B cell (primary cell): Measurements from ENCODE around the gene MAP4K1. TPM values are rescaled to one million over a fixed set of nuclear protein-coding genes. Genes with fewer than 3 reads are reported as not detected.

Experiments
- ATAC-seq: fragments of 200-7000 bp; cut with Tn5 transposase; one replicate; pipeline ENCODE4 v1.10.0; 2021; ENCODE audit warnings: low read depth, mild to moderate bottlenecking, moderate number of reproducible peaks, moderate library complexity
- CTCF ChIA-PET: fragments of 350-600 bp; sonication (Branson Sonifier 250); formaldehyde crosslinking; loops from one replicate; lab custom pipeline; 2021; ENCODE audit warnings: antibody characterized with exemption, inconsistent platforms; lab: Charles Lee
- POLR2A ChIA-PET: fragments of 350-600 bp; sonication (Branson Sonifier 250); formaldehyde crosslinking; loops from one replicate; lab custom pipeline; 2021; ENCODE audit warnings: antibody characterized with exemption; lab: Charles Lee
- DNase-seq: peaks from one replicate; pipeline ENCODE4 v3.0.0; 2013
- H2AFZ ChIP-seq: 2 replicates; pipeline ENCODE4 v1.6.1; 2012; ENCODE audit warnings: mild to moderate bottlenecking, low read depth, low read length; ENCODE audit not compliant: insufficient read depth, poor library complexity, severe bottlenecking
- H3K27ac ChIP-seq, 2 donors: 1 replicate in 1 of 2; 2 replicates in 1 of 2; pipeline ENCODE4 v1.5.1; 2012 to 2013; ENCODE audit warnings: low read length in 2 of 2, mild to moderate bottlenecking in 2 of 2, moderate library complexity in 1 of 2
- H3K27me3 ChIP-seq, 4 experiments: fragments of 200-600 bp in 1 of 4; sonication (generic) in 1 of 4; replicated peaks in 1 of 4; 1 replicate in 2 of 4; 2 replicates in 2 of 4; pipeline versions ENCODE4 v1.6.1 to v1.7.0; 2013 to 2016; ENCODE audit warnings: low read length in 3 of 4, mild to moderate bottlenecking in 2 of 4, mixed read lengths in 1 of 4, moderate library complexity in 1 of 4; ENCODE audit not compliant: insufficient read depth in 4 of 4, control insufficient read depth in 3 of 4; ENCODE audit errors: control extremely low read depth in 1 of 4
- H3K36me3 ChIP-seq, 2 experiments: replicated peaks in 1 of 2; 1 replicate in 1 of 2; 2 replicates in 1 of 2; pipeline versions ENCODE4 v1.6.1 to v1.7.1; 2013; ENCODE audit warnings: low read length in 1 of 2; ENCODE audit not compliant: insufficient read depth in 2 of 2, control insufficient read depth in 1 of 2; ENCODE audit errors: control extremely low read depth in 1 of 2, extremely low read depth in 1 of 2
- H3K4me1 ChIP-seq, 2 donors: fragments of 200-600 bp in 1 of 2; sonication (generic) in 1 of 2; 1 replicate in 1 of 2; 2 replicates in 1 of 2; pipeline versions ENCODE4 v1.5.1 to v1.6.1; 2013 to 2017; ENCODE audit warnings: low read length in 2 of 2; ENCODE audit not compliant: control insufficient read depth in 2 of 2, insufficient read depth in 2 of 2
- H3K4me2 ChIP-seq: replicated peaks from 2 replicates; pipeline ENCODE3; 2012; ENCODE audit warnings: mild to moderate bottlenecking, low read depth, low read length; ENCODE audit not compliant: poor library complexity, severe bottlenecking
- H3K4me3 ChIP-seq, 5 experiments: fragments of 200-600 bp in 1 of 5; sonication (generic) in 1 of 5; 1 replicate in 3 of 5; 2 replicates in 2 of 5; pipeline versions ENCODE4 v1.5.1 to v1.7.0; 2011 to 2016; ENCODE audit warnings: low read length in 4 of 5, mild to moderate bottlenecking in 4 of 5, low read depth in 2 of 5, control low read depth in 1 of 5, moderate library complexity in 1 of 5; ENCODE audit not compliant: insufficient read depth in 1 of 5; ENCODE audit errors: control extremely low read depth in 1 of 5, extremely low read depth in 1 of 5
- H3K79me2 ChIP-seq: fragments of 200-600 bp; sonication (generic); one replicate; pipeline ENCODE4 v1.6.0; 2016; ENCODE audit warnings: low read length; ENCODE audit not compliant: control insufficient read depth, insufficient read depth
- H3K9ac ChIP-seq: fragments of 200-600 bp; sonication (generic); 2 replicates; pipeline ENCODE4 v1.6.1; 2017; ENCODE audit warnings: mild to moderate bottlenecking, low read length, moderate library complexity
- H3K9me3 ChIP-seq, 3 donors: one replicate each; pipeline versions ENCODE4 v1.6.1 to v1.7.1; 2013; ENCODE audit warnings: low read length in 2 of 3; ENCODE audit not compliant: control insufficient read depth in 2 of 3, insufficient read depth in 1 of 3; ENCODE audit errors: control extremely low read depth in 1 of 3
- H4K20me1 ChIP-seq: 2 replicates; pipeline ENCODE4 v1.6.0; 2012; ENCODE audit warnings: mild to moderate bottlenecking, low read length; ENCODE audit not compliant: insufficient read depth, control insufficient read depth, poor library complexity, severe bottlenecking
- H3K27ac Mint-ChIP-seq: one replicate; pipeline ENCODE4 v1.8.0; 2021; ENCODE audit warnings: mixed read lengths
- H3K27me3 Mint-ChIP-seq: one replicate; pipeline ENCODE4 v1.8.0; 2021; ENCODE audit warnings: mixed read lengths
- H3K4me1 Mint-ChIP-seq: one replicate; pipeline ENCODE4 v1.8.0; 2021; ENCODE audit warnings: mixed read lengths
- H3K4me3 Mint-ChIP-seq: one replicate; pipeline ENCODE4 v1.8.0; 2021; ENCODE audit warnings: mixed read lengths
- H3K9me3 Mint-ChIP-seq: one replicate; pipeline ENCODE4 v1.8.0; 2022; ENCODE audit warnings: mixed read lengths; ENCODE audit not compliant: insufficient read depth
- CTCF ChIP-seq: fragments of 200-600 bp; IDR thresholded peaks from one replicate; pipeline ENCODE4 v1.8.0; 2022; ENCODE audit warnings: antibody characterized with exemption, mild to moderate bottlenecking
- EZH2 ChIP-seq: IDR thresholded peaks from 2 replicates; pipeline ENCODE4 v1.6.1; 2012; ENCODE audit warnings: borderline replicate concordance, low read depth, mild to moderate bottlenecking, moderate library complexity, low read length; ENCODE audit not compliant: insufficient read depth, poor library complexity, severe bottlenecking
- WGBS: methylation state at CpG from one replicate; pipeline ENCODE4 v1.1.5; 2013; ENCODE audit warnings: missing lambda C conversion rate; ENCODE audit not compliant: insufficient coverage; 5-methylcytosine and 5-hydroxymethylcytosine counted together
- intact Hi-C: fragments of 100-400 bp; cut with micrococcal nuclease; formaldehyde crosslinking; loops from one replicate; pipeline ENCODE4 v1.10.0; 2022
- polyA plus RNA-seq: library from polyadenylated mRNA; depleted of rRNA; stranded (reverse); fragments of >200 nt; gene quantifications from 2 replicates; pipeline ENCODE4 v1.2.3, GENCODE V29; 2012
- total RNA-seq, 2 donors: library from RNA; stranded (reverse); fragments of 120-200 nt in 1 of 2; gene quantifications; 1 replicate in 1 of 2; 2 replicates in 1 of 2; pipeline versions ENCODE4 v1.2.3 to v1.2.4, GENCODE V29; 2013 to 2022

Gene MAP4K1
- total and polyA plus RNA-seq, 2 donors (not counting 1 experiment from before 2014, with no cell fraction given) = 291 to 415 TPM

DNA sequence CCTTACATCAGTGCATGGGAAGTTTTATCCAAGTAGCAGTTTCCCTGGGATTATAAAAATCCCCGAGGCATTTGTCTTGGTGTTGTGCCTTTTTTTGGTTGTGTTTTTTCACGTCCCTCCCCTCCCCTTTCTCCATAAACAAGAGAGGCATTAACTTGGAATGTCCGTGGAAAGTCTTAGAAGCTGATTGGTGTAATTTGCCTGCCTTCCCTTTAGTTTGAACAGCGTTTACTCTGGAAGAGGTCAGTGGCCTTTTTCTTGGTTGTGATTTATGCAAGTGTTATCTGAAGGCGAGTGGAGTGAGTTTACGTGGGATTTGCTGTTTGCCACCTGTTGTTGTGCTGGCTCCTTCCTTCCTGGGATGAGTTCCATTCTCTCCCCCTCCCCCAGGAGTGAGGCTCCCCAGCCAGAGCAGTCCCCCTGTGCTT is 36.9 kb upstream of the MAP4K1 start:
- H3K27ac Mint-ChIP-seq = no peak overlapping the region
- no peaks in the 10 kb centered on the region for H3K27me3 Mint-ChIP-seq
- no peak overlapping the region for H3K4me3 ChIP-seq

More for the DNA sequence above, 36.9 kb upstream of the MAP4K1 start:
- ChIA-PET CTCF (interaction anchor here (0.6 kb wide), 1 partner anchor 19 kb away, joined by 3 read pairs; no protein-coding TSS in a partner anchor), POLR2A (no interaction called here)
- H3K36me3 ChIP-seq = peaks cover 0 to 18% of the 10 kb centered on the region in 2 experiments
- no peak for TF ChIP-seq EZH2
- no peak for TF ChIP-seq CTCF
- no peak overlapping the region for H3K9ac ChIP-seq
- H3K4me1 ChIP-seq = peaks cover 15 to 22% of the 10 kb centered on the region in 2 donors
- peaks cover 62% of the 10 kb centered on the region for H3K4me1 Mint-ChIP-seq
- ATAC-seq = no peak
- no peaks in the 10 kb centered on the region for H3K9me3 ChIP-seq
- no peak overlapping the region for H3K27ac ChIP-seq
- intact Hi-C loops = loop anchor here (5.0 kb wide), 1 partner anchor 33 kb away; no protein-coding TSS in a partner anchor
- no peaks in the 10 kb centered on the region for H3K27me3 ChIP-seq
- DNase-seq = no peak
- no peak overlapping the region for H3K4me2 ChIP-seq
- H3K4me3 Mint-ChIP-seq = no peak overlapping the region
- no peaks in the 10 kb centered on the region for H3K9me3 Mint-ChIP-seq
- H4K20me1 ChIP-seq = peaks cover 57% of the 10 kb centered on the region
- no CpG with 5 or more reads among the region's 6 CpGs for WGBS
- H3K79me2 ChIP-seq = peaks cover 95% of the 10 kb centered on the region
- no peak overlapping the region for H2AFZ ChIP-seq
